GM21619 (cell line): ENCODE data around the gene MBD6.
"Not testable (repeated sequence)": the region's sequence is repeated elsewhere in the genome, so short reads cannot be mapped to it uniquely, and the experiment has no call there.

Experiments used
- ATAC-seq: cut with Tn5 transposase; IDR thresholded peaks from one replicate; pipeline ENCODE4 v1.9.1; 2021; ENCODE audit not compliant: unreplicated experiment

The MBD6 gene

GRCh38 chr12:57513677-57514076 is 8.9 kb upstream of the MBD6 start:
- not testable (repeated sequence) for ATAC-seq

GRCh38 chr12:57514246-57514645 is 8.4 kb upstream of the MBD6 start:
- not testable (repeated sequence) for ATAC-seq

- no peak for ATAC-seq
Observed at GRCh38 chr12:57514720-57515407, 7.8 kb upstream of the MBD6 start.

- ATAC-seq = no peak
Observed at GRCh38 chr12:57515408-57515933, 7.2 kb upstream of the MBD6 start.

- ATAC-seq = no peak
Observed at GRCh38 chr12:57515934-57516541, 6.6 kb upstream of the MBD6 start.

GRCh38 chr12:57516617-57517153 is 5.9 kb upstream of the MBD6 start:
- ATAC-seq = no peak

- ATAC-seq = no peak
Observed at GRCh38 chr12:57517187-57517586, 5.4 kb upstream of the MBD6 start.

- ATAC-seq = not testable (repeated sequence)
Observed at GRCh38 chr12:57517718-57518117, 4.9 kb upstream of the MBD6 start.

- no peak for ATAC-seq
Observed at GRCh38 chr12:57518176-57518919, 4.3 kb upstream of the MBD6 start.

GRCh38 chr12:57518920-57519795 is 3.5 kb upstream of the MBD6 start:
- ATAC-seq = no peak

GRCh38 chr12:57519796-57520052 is 2.9 kb upstream of the MBD6 start:
- no peak for ATAC-seq

- peak; percentile 64 for ATAC-seq
Observed at GRCh38 chr12:57520053-57520818, 2.4 kb upstream of the MBD6 start, which contains the start of gene DDIT3. Gene DDIT3, minus strand, starts transcription at chr12:57520514. Its CDS starts 3,108 bp downstream, at chr12:57517406.

- no peak for ATAC-seq
Observed at GRCh38 chr12:57521525-57522010, 1.1 kb upstream of the MBD6 start.

GRCh38 chr12:57522887-57523705 is 472 bp downstream of the MBD6 start:
- no peak for ATAC-seq

- no peak for ATAC-seq
Observed at GRCh38 chr12:57523706-57524614, 1.3 kb downstream of the MBD6 start.

GRCh38 chr12:57524814-57525614 is 2.4 kb downstream of the MBD6 start:
- no peak for ATAC-seq
